ENCODE measurements around the gene KIAA1191.

- TF ChIP-seq RAD21 (IDR thresholded peaks at IDR 0.05; ENCODE audit: low read length) (no peak), POLR2A (IDR thresholded peaks at IDR 0.05; ENCODE audit: low read depth, low read length) (no peak), MXI1 (IDR thresholded peaks at IDR 0.05; ENCODE audit: borderline replicate concordance, low read depth, low read length) (no peak), MAFK (IDR thresholded peaks at IDR 0.05; ENCODE audit: low read depth, low read length) (no peak), BHLHE40 (IDR thresholded peaks at IDR 0.05; ENCODE audit: low read depth, low read length) (no peak), RFX5 (IDR thresholded peaks at IDR 0.05; ENCODE audit: low read depth, low read length) (no peak), SMC3 (IDR thresholded peaks at IDR 0.05; ENCODE audit: low read depth, low read length) (no peak), CHD1 (IDR thresholded peaks at IDR 0.05; ENCODE audit: low read depth, low read length) (no peak), CEBPB (IDR thresholded peaks at IDR 0.05; ENCODE audit: low read depth, low read length) (no peak), RCOR1 (IDR thresholded peaks at IDR 0.05; ENCODE audit: insufficient replicate concordance, low read length) (no peak)
- TF ChIP-seq, protein P1, sequence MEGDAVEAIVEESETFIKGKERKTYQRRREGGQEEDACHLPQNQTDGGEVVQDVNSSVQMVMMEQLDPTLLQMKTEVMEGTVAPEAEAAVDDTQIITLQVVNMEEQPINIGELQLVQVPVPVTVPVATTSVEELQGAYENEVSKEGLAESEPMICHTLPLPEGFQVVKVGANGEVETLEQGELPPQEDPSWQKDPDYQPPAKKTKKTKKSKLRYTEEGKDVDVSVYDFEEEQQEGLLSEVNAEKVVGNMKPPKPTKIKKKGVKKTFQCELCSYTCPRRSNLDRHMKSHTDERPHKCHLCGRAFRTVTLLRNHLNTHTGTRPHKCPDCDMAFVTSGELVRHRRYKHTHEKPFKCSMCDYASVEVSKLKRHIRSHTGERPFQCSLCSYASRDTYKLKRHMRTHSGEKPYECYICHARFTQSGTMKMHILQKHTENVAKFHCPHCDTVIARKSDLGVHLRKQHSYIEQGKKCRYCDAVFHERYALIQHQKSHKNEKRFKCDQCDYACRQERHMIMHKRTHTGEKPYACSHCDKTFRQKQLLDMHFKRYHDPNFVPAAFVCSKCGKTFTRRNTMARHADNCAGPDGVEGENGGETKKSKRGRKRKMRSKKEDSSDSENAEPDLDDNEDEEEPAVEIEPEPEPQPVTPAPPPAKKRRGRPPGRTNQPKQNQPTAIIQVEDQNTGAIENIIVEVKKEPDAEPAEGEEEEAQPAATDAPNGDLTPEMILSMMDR (conservative IDR thresholded peaks at IDR 0.05; ENCODE audit: low read depth, low read length): no peak
- TF ChIP-seq, protein P2, sequence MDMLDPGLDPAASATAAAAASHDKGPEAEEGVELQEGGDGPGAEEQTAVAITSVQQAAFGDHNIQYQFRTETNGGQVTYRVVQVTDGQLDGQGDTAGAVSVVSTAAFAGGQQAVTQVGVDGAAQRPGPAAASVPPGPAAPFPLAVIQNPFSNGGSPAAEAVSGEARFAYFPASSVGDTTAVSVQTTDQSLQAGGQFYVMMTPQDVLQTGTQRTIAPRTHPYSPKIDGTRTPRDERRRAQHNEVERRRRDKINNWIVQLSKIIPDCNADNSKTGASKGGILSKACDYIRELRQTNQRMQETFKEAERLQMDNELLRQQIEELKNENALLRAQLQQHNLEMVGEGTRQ (IDR thresholded peaks at IDR 0.05; ENCODE audit: low read depth, low read length): no peak
Measured at GRCh38 chr5:176341325-176342157, 20.0 kb downstream of the KIAA1191 start.

Data from IMR-90 (cell line).